Suprapubic skin (tissue), 4 donors: Measurements from ENCODE around the gene ZSCAN4.

Source experiments
- CTCF ChIP-seq, 2 donors: fragments of 200-600 bp in 1 of 2; fragments of 450-650 bp in 1 of 2; sonication (generic) in 1 of 2; IDR thresholded peaks; one replicate each; pipeline ENCODE4 v1.5.1; 2016 to 2019; ENCODE audit warnings: antibody characterized with exemption in 2 of 2, mild to moderate bottlenecking in 1 of 2, moderate library complexity in 1 of 2
- EP300 ChIP-seq: sonication (generic); formaldehyde crosslinking; IDR thresholded peaks from one replicate; pipeline ENCODE4 v1.6.1; 2017; ENCODE audit warnings: antibody characterized with exemption
- POLR2A ChIP-seq, 2 donors: fragments of 450-650 bp; IDR thresholded peaks; one replicate each; pipeline ENCODE4 v1.6.1; 2017; ENCODE audit warnings: antibody characterized with exemption in 2 of 2, mild to moderate bottlenecking in 2 of 2, moderate library complexity in 2 of 2
- POLR2AphosphoS5 ChIP-seq, 3 donors: sonication (generic); formaldehyde crosslinking; IDR thresholded peaks; one replicate each; pipeline ENCODE4 v1.6.1; 2017; ENCODE audit warnings: antibody characterized with exemption in 3 of 3

GRCh38 chr19:57637379-57637778 is 31.4 kb upstream of the ZSCAN4 start:
- TF ChIP-seq CTCF (IDR thresholded peaks at IDR 0.05) (no peak), POLR2A (IDR thresholded peaks at IDR 0.05) (no peak), EP300 (no peak), POLR2AphosphoS5 (IDR thresholded peaks at IDR 0.05) (no peak)
